KMS-11 (cell line): ENCODE data around the gene CSK.

Experiments
- H2AFZ ChIP-seq: fragments of 200-600 bp; sonication (generic); 2 replicates; pipeline ENCODE4 v1.6.1; 2016; ENCODE audit warnings: antibody characterized with exemption, mixed run types, low read depth
- H3K27ac ChIP-seq: fragments of 200-600 bp; sonication (generic); 2 replicates; pipeline ENCODE4 v1.6.1; 2016; ENCODE audit warnings: mild to moderate bottlenecking, mixed run types
- H3K27me3 ChIP-seq: fragments of 200-600 bp; sonication (generic); 2 replicates; pipeline ENCODE4 v1.6.1; 2017; ENCODE audit warnings: mild to moderate bottlenecking, low read depth, mixed run types, moderate library complexity; ENCODE audit not compliant: insufficient read depth
- H3K36me3 ChIP-seq: fragments of 200-600 bp; sonication (generic); 2 replicates; pipeline ENCODE4 v1.6.1; 2017; ENCODE audit warnings: mild to moderate bottlenecking, mixed run types; ENCODE audit not compliant: insufficient read depth
- H3K4me1 ChIP-seq: fragments of 200-600 bp; sonication (generic); 2 replicates; pipeline ENCODE4 v1.6.1; 2016; ENCODE audit warnings: mild to moderate bottlenecking, low read depth, mixed run types; ENCODE audit not compliant: poor library complexity, severe bottlenecking
- H3K4me2 ChIP-seq: fragments of 200-600 bp; sonication (generic); 2 replicates; pipeline ENCODE4 v1.7.0; 2016; ENCODE audit warnings: mild to moderate bottlenecking, mixed run types
- H3K4me3 ChIP-seq: fragments of 200-600 bp; sonication (generic); IDR thresholded peaks from 2 replicates; pipeline ENCODE4 v1.6.1; 2017; ENCODE audit warnings: low read depth, low read length, mixed read lengths; ENCODE audit not compliant: insufficient read depth
- H3K79me2 ChIP-seq: fragments of 200-600 bp; sonication (generic); 2 replicates; pipeline ENCODE4 v1.6.1; 2016; ENCODE audit warnings: low read depth, mixed run types; ENCODE audit not compliant: insufficient read depth
- H3K9ac ChIP-seq: fragments of 200-600 bp; sonication (generic); 2 replicates; pipeline ENCODE4 v1.6.1; 2016; ENCODE audit warnings: mild to moderate bottlenecking, mixed run types
- H4K20me1 ChIP-seq: fragments of 200-600 bp; sonication (generic); 2 replicates; pipeline ENCODE4 v1.6.1; 2016; ENCODE audit warnings: mild to moderate bottlenecking, mixed run types; ENCODE audit not compliant: insufficient read depth
- CTCF ChIP-seq: fragments of 200-600 bp; sonication (generic); conservative IDR thresholded peaks from 2 replicates; pipeline ENCODE4 v1.6.1; 2017; ENCODE audit warnings: low read depth, mild to moderate bottlenecking, antibody characterized with exemption, low read length, moderate library complexity, mixed read lengths

CSK gene

GRCh38 chr15:74742422-74742821 is 39.5 kb upstream of the CSK start:
- H3K4me3 ChIP-seq: no peak overlapping the region
- no peak overlapping the region for H3K4me2 ChIP-seq
- H3K36me3 ChIP-seq: no peaks in the 10 kb centered on the region
- H3K79me2 ChIP-seq: no peaks in the 10 kb centered on the region
- H3K27ac ChIP-seq: no peak overlapping the region
- no peak overlapping the region for H2AFZ ChIP-seq
- H3K9ac ChIP-seq: no peak overlapping the region
- no peaks in the 10 kb centered on the region for H4K20me1 ChIP-seq
- no peak for TF ChIP-seq CTCF
- no peaks in the 10 kb centered on the region for H3K4me1 ChIP-seq
- H3K27me3 ChIP-seq: no peaks in the 10 kb centered on the region

DNA sequence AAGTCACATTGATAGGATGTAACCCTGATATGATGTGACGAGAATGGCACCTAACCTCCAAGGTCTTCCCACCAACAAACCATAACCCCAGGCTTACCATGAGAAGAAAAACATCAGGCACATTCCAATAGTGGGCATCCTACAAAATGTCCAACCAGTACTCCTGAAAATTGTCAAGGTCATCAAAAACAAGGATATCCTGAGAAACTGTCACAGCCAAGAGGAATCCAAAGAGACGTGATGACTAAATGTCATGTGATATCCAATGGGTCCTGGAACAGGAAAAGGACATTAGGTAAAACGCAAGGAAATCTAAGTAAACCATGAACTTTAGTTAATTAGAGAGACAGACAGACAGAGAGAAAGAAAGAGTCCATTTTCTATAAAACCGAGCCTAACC is 35.5 kb upstream of the CSK start:
- Histone ChIP-seq H3K4me2 (no peak overlapping the region), H3K79me2 (no peaks in the 10 kb centered on the region), H4K20me1 (no peaks in the 10 kb centered on the region), H3K27ac (no peak overlapping the region), H3K36me3 (no peaks in the 10 kb centered on the region), H3K4me1 (no peaks in the 10 kb centered on the region), H3K4me3 (no peak overlapping the region), H2AFZ (no peak overlapping the region), H3K9ac (no peak overlapping the region), H3K27me3 (no peaks in the 10 kb centered on the region)
- no peak for TF ChIP-seq CTCF

DNA sequence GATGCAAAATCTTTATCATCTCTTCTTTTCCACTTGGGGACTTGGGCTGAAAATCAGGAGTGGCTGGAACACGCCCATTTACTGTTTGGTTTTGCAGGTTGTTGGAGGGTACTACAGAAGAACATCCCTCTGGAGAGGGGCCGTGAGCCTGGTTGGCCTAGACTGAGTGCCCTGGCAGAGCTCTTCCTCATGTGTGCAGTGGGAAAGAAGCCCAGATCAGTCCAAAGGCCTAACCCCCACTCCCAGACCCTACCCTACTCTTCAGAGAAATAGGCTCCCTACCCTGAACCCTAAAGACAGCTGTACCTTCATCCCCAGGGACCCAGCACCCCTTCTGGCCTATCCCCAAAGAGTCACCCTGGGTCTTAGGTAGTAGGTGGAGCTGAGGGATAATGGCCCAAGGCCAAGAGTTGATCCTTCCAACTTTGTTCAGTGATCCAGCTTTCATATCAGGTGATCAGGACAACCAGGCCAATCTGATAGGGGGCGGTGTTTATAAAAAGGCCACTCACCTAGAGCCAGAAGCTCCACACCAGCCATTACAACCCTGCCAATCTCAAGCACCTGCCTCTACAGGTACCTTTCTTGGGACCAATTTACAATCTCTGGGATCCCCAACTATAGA is 33.4 kb upstream of the CSK start, which contains the start of gene CYP1A2:
Gene CYP1A2, plus strand, starts transcription at position 524 of the 625 bp plus-strand sequence. CDS start 894 bp downstream, outside the sequence.
- Histone ChIP-seq H3K4me3 (no peak within 1 kb of the TSS), H3K27me3 (no peaks in the 10 kb centered on the region), H3K36me3 (no peaks in the 10 kb centered on the region), H3K79me2 (no peaks in the 10 kb centered on the region), H3K9ac (no peak within 1 kb of the TSS), H3K4me2 (no peak within 1 kb of the TSS), H3K4me1 (no peaks in the 10 kb centered on the region), H4K20me1 (no peaks in the 10 kb centered on the region), H2AFZ (no peak within 1 kb of the TSS), H3K27ac (no peak within 1 kb of the TSS)
- no peak for TF ChIP-seq CTCF

GRCh38 chr15:74749832-74750231 is 32.0 kb upstream of the CSK start:
- no peak overlapping the region for H3K27ac ChIP-seq
- no peaks in the 10 kb centered on the region for H3K4me1 ChIP-seq
- no peak for TF ChIP-seq CTCF
- H3K9ac ChIP-seq: no peak overlapping the region
- no peaks in the 10 kb centered on the region for H3K79me2 ChIP-seq
- no peaks in the 10 kb centered on the region for H4K20me1 ChIP-seq
- no peak overlapping the region for H2AFZ ChIP-seq
- H3K4me2 ChIP-seq: no peak overlapping the region
- no peaks in the 10 kb centered on the region for H3K36me3 ChIP-seq
- no peak overlapping the region for H3K4me3 ChIP-seq
- H3K27me3 ChIP-seq: no peaks in the 10 kb centered on the region
